Astrocyte of the spinal cord (primary cell): ENCODE data around the gene SLC4A4.

ENCODE experiments used
- DNase-seq: peaks from one replicate; pipeline ENCODE4 v3.0.0; 2011; ENCODE audit warnings: low read depth, low spot score
- H3K4me3 ChIP-seq: 2 replicates; pipeline ENCODE4 v1.5.1; 2011; ENCODE audit warnings: low read depth, mild to moderate bottlenecking, low read length, moderate library complexity
- CTCF ChIP-seq: IDR thresholded peaks from 2 replicates; pipeline ENCODE4 v1.5.1; 2012; ENCODE audit warnings: low read depth, mild to moderate bottlenecking, low read length, inconsistent platforms
- in situ Hi-C: cut with HindIII; loops from 2 replicates; pipeline ENCODE4 v1.10.0; 2017; ENCODE audit warnings: low sequenced_read_pairs

The SLC4A4 gene

GRCh38 chr4:71355971-71356370 is 17.2 kb downstream of the SLC4A4 start:
- no peak overlapping the region for H3K4me3 ChIP-seq
- DNase-seq, result no peak
- in situ Hi-C loops, result no loop called here
- no peak for TF ChIP-seq CTCF

GRCh38 chr4:71356924-71357663 is 18.3 kb downstream of the SLC4A4 start:
- in situ Hi-C loops, result no loop called here
- no peak for DNase-seq
- no peak overlapping the region for H3K4me3 ChIP-seq
- TF ChIP-seq CTCF, result no peak

GRCh38 chr4:71360844-71361243 is 22.0 kb downstream of the SLC4A4 start:
- DNase-seq, result no peak
- no peak overlapping the region for H3K4me3 ChIP-seq
- TF ChIP-seq CTCF, result no peak
- in situ Hi-C loops, result no loop called here

- DNase-seq, result no peak
- no peak for TF ChIP-seq CTCF
- H3K4me3 ChIP-seq, result no peak overlapping the region
- in situ Hi-C loops, result no loop called here
Observed at GRCh38 chr4:71361476-71361875, 22.7 kb downstream of the SLC4A4 start.

GRCh38 chr4:71366766-71367165 is 27.9 kb downstream of the SLC4A4 start:
- DNase-seq, result no peak
- TF ChIP-seq CTCF, result no peak
- in situ Hi-C loops, result no loop called here

GRCh38 chr4:71367546-71367945 is 28.7 kb downstream of the SLC4A4 start:
- in situ Hi-C loops, result no loop called here
- DNase-seq, result no peak
- TF ChIP-seq CTCF, result no peak
- H3K4me3 ChIP-seq, result no peak overlapping the region

More at GRCh38 chr4:71366766-71367165, 27.9 kb downstream of the SLC4A4 start:
- no peak overlapping the region for H3K4me3 ChIP-seq

GRCh38 chr4:71368906-71369305 is 30.1 kb downstream of the SLC4A4 start:
- in situ Hi-C loops, result no loop called here
- H3K4me3 ChIP-seq, result no peak overlapping the region
- DNase-seq, result no peak
- no peak for TF ChIP-seq CTCF
